Neuronal stem cell (in vitro differentiated cells): ENCODE data around the gene NGFR.

Experiments used
- DNase-seq: peaks from one replicate; pipeline ENCODE4 v3.0.0-alpha.2; 2013; ENCODE audit warnings: low spot score
- H2AFZ ChIP-seq: one replicate; pipeline ENCODE4 v1.6.1; 2013; ENCODE audit warnings: mild to moderate bottlenecking, low read length, inconsistent platforms
- H2AK5ac ChIP-seq: 2 replicates; pipeline ENCODE4 v1.6.1; 2013; ENCODE audit warnings: low read depth, mild to moderate bottlenecking, inconsistent platforms, low read length, moderate library complexity, mixed read lengths
- H2BK120ac ChIP-seq: 2 replicates; pipeline ENCODE4 v1.6.1; 2013; ENCODE audit warnings: low read depth, mild to moderate bottlenecking, inconsistent platforms, low read length, moderate library complexity, mixed read lengths
- H2BK12ac ChIP-seq: one replicate; pipeline ENCODE4 v1.6.1; 2013; ENCODE audit warnings: low read length, inconsistent platforms
- H2BK15ac ChIP-seq: 2 replicates; pipeline ENCODE4 v1.6.1; 2013; ENCODE audit warnings: mild to moderate bottlenecking, low read length, inconsistent platforms, mixed read lengths
- H2BK5ac ChIP-seq: one replicate; pipeline ENCODE4 v1.6.1; 2013; ENCODE audit warnings: inconsistent platforms, mild to moderate bottlenecking, low read length, moderate library complexity
- H3K14ac ChIP-seq: one replicate; pipeline ENCODE4 v1.6.1; 2013; ENCODE audit warnings: low read length, inconsistent platforms
- H3K18ac ChIP-seq: 2 replicates; pipeline ENCODE4 v1.6.1; 2013; ENCODE audit warnings: low read length, inconsistent platforms
- H3K23ac ChIP-seq: 2 replicates; pipeline ENCODE4 v1.6.1; 2013; ENCODE audit warnings: low read depth, mild to moderate bottlenecking, mixed read lengths, low read length, inconsistent platforms; ENCODE audit not compliant: poor library complexity
- H3K27ac ChIP-seq: replicated peaks from 3 replicates; pipeline ENCODE4 v1.5.1; 2013; ENCODE audit warnings: low read length, inconsistent platforms
- H3K27me3 ChIP-seq, 3 experiments: 2 replicates each; pipeline ENCODE4 v1.6.1; 2013; ENCODE audit warnings: low read length in 3 of 3, mild to moderate bottlenecking in 2 of 3, inconsistent platforms in 1 of 3, low read depth in 1 of 3, mixed read lengths in 1 of 3, moderate library complexity in 1 of 3; ENCODE audit not compliant: control insufficient read depth in 3 of 3, insufficient read depth in 3 of 3
- H3K36me3 ChIP-seq, 2 donors: replicated peaks in 1 of 2; 2 replicates each; pipeline ENCODE4 v1.6.1; 2013; ENCODE audit warnings: low read length in 2 of 2; ENCODE audit not compliant: control insufficient read depth in 2 of 2, insufficient read depth in 2 of 2
- H3K4ac ChIP-seq: 2 replicates; pipeline ENCODE4 v1.6.1; 2013; ENCODE audit warnings: inconsistent platforms, mild to moderate bottlenecking, low read length, moderate library complexity
- H3K4me1 ChIP-seq, 2 donors: 1 replicate in 1 of 2; 2 replicates in 1 of 2; pipeline ENCODE4 v1.6.1; 2013; ENCODE audit warnings: low read length in 2 of 2, low read depth in 1 of 2; ENCODE audit not compliant: control insufficient read depth in 2 of 2, insufficient read depth in 1 of 2
- H3K4me2 ChIP-seq: one replicate; pipeline ENCODE4 v1.6.1; 2013; ENCODE audit warnings: mild to moderate bottlenecking, low read length, inconsistent platforms; ENCODE audit not compliant: insufficient read depth, poor library complexity, severe bottlenecking
- H3K4me3 ChIP-seq, 2 donors: 2 replicates each; pipeline ENCODE4 v1.5.1; 2013; ENCODE audit warnings: low read length in 2 of 2, mild to moderate bottlenecking in 2 of 2, inconsistent platforms in 1 of 2, moderate library complexity in 1 of 2
- H3K79me1 ChIP-seq: one replicate; pipeline ENCODE4 v1.6.1; 2013; ENCODE audit warnings: low read depth, mild to moderate bottlenecking, inconsistent platforms, low read length, moderate library complexity
- H3K9ac ChIP-seq: one replicate; pipeline ENCODE4 v1.6.1; 2013; ENCODE audit warnings: mild to moderate bottlenecking, low read depth, low read length, inconsistent platforms; ENCODE audit not compliant: poor library complexity
- H3K9me3 ChIP-seq, 2 donors: replicated peaks in 1 of 2; 2 replicates each; pipeline versions ENCODE3 to v1.6.1; 2013; ENCODE audit warnings: low read length in 2 of 2, mild to moderate bottlenecking in 2 of 2, inconsistent platforms in 1 of 2, low read depth in 1 of 2, mixed read lengths in 1 of 2, moderate library complexity in 1 of 2; ENCODE audit not compliant: control insufficient read depth in 2 of 2, insufficient read depth in 1 of 2
- H4K8ac ChIP-seq: one replicate; pipeline ENCODE4 v1.6.1; 2013; ENCODE audit warnings: low read depth, mild to moderate bottlenecking, inconsistent platforms, low read length, moderate library complexity
- H4K91ac ChIP-seq: one replicate; pipeline ENCODE4 v1.6.1; 2013; ENCODE audit warnings: low read length, low read depth, mild to moderate bottlenecking, inconsistent platforms; ENCODE audit not compliant: poor library complexity
- WGBS, 2 donors: extraction: QIAGEN DNeasy Blood & Tissue Kit; methylation state at CpG; one replicate each; pipeline ENCODE4 v1.1.7; 2013; ENCODE audit warnings: missing lambda C conversion rate in 2 of 2, mixed read lengths in 1 of 2; ENCODE audit not compliant: insufficient read length in 2 of 2, insufficient replicate concordance in 1 of 2; ENCODE audit errors: extremely low coverage in 2 of 2; 5-methylcytosine and 5-hydroxymethylcytosine counted together

The NGFR gene

GRCh38 chr17:49552070-49552751 lies 57.1 kb downstream of the NGFR start:
- Histone ChIP-seq H3K4me3 (no peak overlapping the region), H2BK15ac (peak overlapping the region; percentile 86), H3K9me3 (no peaks in the 10 kb centered on the region), H3K18ac (peak overlapping the region; percentile 73), H2AFZ (no peak overlapping the region), H2AK5ac (peak overlapping the region; percentile 42), H4K91ac (no peak overlapping the region), H3K9ac (peak overlapping the region; percentile 47), H3K14ac (peak overlapping the region; percentile 72), H3K27me3 (peaks cover 0 to 72% (median 0%) of the 10 kb centered on the region in 3 experiments), H2BK120ac (no peak overlapping the region), H3K4me1 (peaks cover 3 to 15% of the 10 kb centered on the region in 2 donors), H2BK5ac (peak overlapping the region; percentile 54), H3K4ac (no peak overlapping the region), H3K36me3 (no peaks in the 10 kb centered on the region), H2BK12ac (peak overlapping the region; percentile 75), H3K79me1 (no peaks in the 10 kb centered on the region), H3K27ac (no peak overlapping the region), H3K23ac (peak overlapping the region; percentile 70), H4K8ac (no peak overlapping the region), H3K4me2 (no peak overlapping the region)
- no peak for DNase-seq
- no CpG with 5 or more reads among the region's 27 CpGs for WGBS, 2 donors

- H2BK12ac ChIP-seq = no peak overlapping the region
- H4K91ac ChIP-seq = no peak overlapping the region
- no peak overlapping the region for H2BK5ac ChIP-seq
- H3K4ac ChIP-seq = no peak overlapping the region
- H2AFZ ChIP-seq = no peak overlapping the region
- H3K79me1 ChIP-seq = no peaks in the 10 kb centered on the region
- no peaks in the 10 kb centered on the region for H3K36me3 ChIP-seq
- H3K27me3 ChIP-seq = peaks cover 0 to 58% (median 0%) of the 10 kb centered on the region in 3 experiments
- H3K18ac ChIP-seq = no peak overlapping the region
- no peaks in the 10 kb centered on the region for H3K9me3 ChIP-seq
- peak overlapping the region; percentile 49 for H2AK5ac ChIP-seq
- H3K9ac ChIP-seq = no peak overlapping the region
- no peak overlapping the region for H3K23ac ChIP-seq
- H3K4me3 ChIP-seq = no peak overlapping the region
- H3K4me2 ChIP-seq = no peak overlapping the region
- DNase-seq = no peak
- H4K8ac ChIP-seq = no peak overlapping the region
- no peak overlapping the region for H2BK120ac ChIP-seq
- H3K14ac ChIP-seq = no peak overlapping the region
- no peak overlapping the region for H2BK15ac ChIP-seq
- no peak overlapping the region for H3K27ac ChIP-seq
- WGBS, 2 donors = no CpG with 5 or more reads among the region's 8 CpGs
- H3K4me1 ChIP-seq = peaks cover 3 to 4% of the 10 kb centered on the region in 2 donors
Measured at GRCh38 chr17:49553676-49554335, 58.7 kb downstream of the NGFR start.

GRCh38 chr17:49554694-49555494 lies 59.8 kb downstream of the NGFR start:
- Histone ChIP-seq H2BK12ac (no peak overlapping the region), H3K4me1 (peaks cover 3 to 4% of the 10 kb centered on the region in 2 donors), H2BK5ac (peak overlapping the region; percentile 7), H3K9ac (no peak overlapping the region), H3K14ac (no peak overlapping the region), H3K9me3 (no peaks in the 10 kb centered on the region), H3K27me3 (peaks cover 0 to 55% (median 0%) of the 10 kb centered on the region in 3 experiments), H3K18ac (peak overlapping the region; percentile 58), H4K8ac (no peak overlapping the region), H3K4ac (no peak overlapping the region), H3K79me1 (no peaks in the 10 kb centered on the region), H3K4me3 (no peak overlapping the region), H2BK15ac (peak overlapping the region; percentile 41), H3K27ac (no peak overlapping the region), H3K23ac (no peak overlapping the region), H2AFZ (no peak overlapping the region), H2AK5ac (no peak overlapping the region), H4K91ac (no peak overlapping the region), H3K4me2 (no peak overlapping the region), H3K36me3 (no peaks in the 10 kb centered on the region), H2BK120ac (no peak overlapping the region)
- no CpG with 5 or more reads among the region's 14 CpGs for WGBS, 2 donors
- DNase-seq = no peak
